ENCODE results near the gene FAP.

The FAP gene

GRCh38 chr2:162252153-162252552 is 8.9 kb upstream of the FAP start:
- no peaks in the 10 kb centered on the region for H3K9me3 ChIP-seq (ENCODE audit: severe bottlenecking)
- no peak for DNase-seq
- no peak overlapping the region for H3K4me3 ChIP-seq (ENCODE audit: low read depth, low read length)
- no peak overlapping the region for H3K27ac ChIP-seq
- no peak for TF ChIP-seq CTCF (IDR thresholded peaks at IDR 0.05; ENCODE audit: low read depth, low read length)
- no peaks in the 10 kb centered on the region for H3K36me3 ChIP-seq
- H3K27me3 ChIP-seq (ENCODE audit: insufficient read depth, low read depth, severe bottlenecking), result no peaks in the 10 kb centered on the region

- no peak for TF ChIP-seq CTCF (IDR thresholded peaks at IDR 0.05; ENCODE audit: low read depth, low read length)
- Histone ChIP-seq H3K9me3 (ENCODE audit: severe bottlenecking) (no peaks in the 10 kb centered on the region), H3K27me3 (ENCODE audit: insufficient read depth, low read depth, severe bottlenecking) (no peaks in the 10 kb centered on the region), H3K36me3 (no peaks in the 10 kb centered on the region), H3K27ac (no peak overlapping the region), H3K4me3 (ENCODE audit: low read depth, low read length) (no peak overlapping the region)
- DNase-seq, result no peak
Observed at GRCh38 chr2:162245781-162246180, 2.5 kb upstream of the FAP start.

- Histone ChIP-seq H3K27me3 (ENCODE audit: insufficient read depth, low read depth, severe bottlenecking) (no peaks in the 10 kb centered on the region), H3K27ac (no peak overlapping the region), H3K36me3 (no peaks in the 10 kb centered on the region), H3K9me3 (ENCODE audit: severe bottlenecking) (no peaks in the 10 kb centered on the region), H3K4me3 (ENCODE audit: low read depth, low read length) (no peak overlapping the region)
- TF ChIP-seq CTCF (IDR thresholded peaks at IDR 0.05; ENCODE audit: low read depth, low read length), result no peak
- DNase-seq, result no peak
Observed at GRCh38 chr2:162245061-162245460, 1.8 kb upstream of the FAP start.

GRCh38 chr2:162244541-162245031 is 1.3 kb upstream of the FAP start:
- no peak overlapping the region for H3K27ac ChIP-seq
- no peak for DNase-seq

GRCh38 chr2:162243715-162244114 is 470 bp upstream of the FAP start:
- Histone ChIP-seq H3K27ac (no peak overlapping the region), H3K4me3 (ENCODE audit: low read depth, low read length) (no peak overlapping the region)

More at GRCh38 chr2:162244541-162245031, 1.3 kb upstream of the FAP start:
- no peaks in the 10 kb centered on the region for H3K36me3 ChIP-seq
- H3K9me3 ChIP-seq (ENCODE audit: severe bottlenecking), result no peaks in the 10 kb centered on the region
- H3K4me3 ChIP-seq (ENCODE audit: low read depth, low read length), result no peak overlapping the region
- no peaks in the 10 kb centered on the region for H3K27me3 ChIP-seq (ENCODE audit: insufficient read depth, low read depth, severe bottlenecking)
- TF ChIP-seq CTCF (IDR thresholded peaks at IDR 0.05; ENCODE audit: low read depth, low read length), result no peak

More at GRCh38 chr2:162243715-162244114, 470 bp upstream of the FAP start:
- H3K9me3 ChIP-seq (ENCODE audit: severe bottlenecking), result no peaks in the 10 kb centered on the region
- DNase-seq, result no peak
- H3K36me3 ChIP-seq, result no peaks in the 10 kb centered on the region
- no peaks in the 10 kb centered on the region for H3K27me3 ChIP-seq (ENCODE audit: insufficient read depth, low read depth, severe bottlenecking)
- no peak for TF ChIP-seq CTCF (IDR thresholded peaks at IDR 0.05; ENCODE audit: low read depth, low read length)
